ENCODE data around the gene CNIH1.

DNA sequence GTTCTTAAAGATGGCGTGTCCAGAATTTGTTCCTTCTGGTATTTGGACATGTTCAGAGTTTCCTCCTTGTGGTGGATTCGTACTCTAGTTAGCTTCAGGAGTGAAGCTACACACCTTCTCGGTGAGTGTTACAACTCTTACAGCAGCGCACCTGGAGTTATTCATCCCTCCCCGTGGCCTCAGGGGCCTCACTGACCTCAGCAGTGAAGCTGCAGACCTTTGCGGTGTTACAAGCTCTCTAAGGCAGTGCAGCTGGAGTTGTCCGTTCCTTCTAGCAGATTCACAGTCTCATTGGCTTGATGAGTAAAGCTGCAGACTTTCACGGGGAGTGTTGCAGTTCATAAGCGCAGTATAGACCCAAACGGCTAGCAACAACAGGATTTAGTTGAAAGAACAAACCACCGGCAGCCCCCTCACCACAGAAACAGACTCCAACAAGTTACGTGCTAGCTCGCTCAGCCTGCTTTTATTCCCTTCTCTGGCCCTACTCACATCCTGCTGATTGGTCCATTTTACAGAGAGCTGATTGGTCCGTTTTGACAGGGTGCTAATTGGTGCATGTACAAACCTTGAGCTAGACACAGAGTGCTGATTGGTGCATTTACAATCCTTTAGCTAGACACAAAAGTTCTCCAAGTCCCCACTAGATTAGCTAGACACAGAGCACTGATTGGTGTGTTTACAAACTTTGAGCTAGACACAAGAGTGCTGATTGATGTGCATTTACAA lies 48.9 kb downstream of the CNIH1 start:
- TF ChIP-seq, protein P1, sequence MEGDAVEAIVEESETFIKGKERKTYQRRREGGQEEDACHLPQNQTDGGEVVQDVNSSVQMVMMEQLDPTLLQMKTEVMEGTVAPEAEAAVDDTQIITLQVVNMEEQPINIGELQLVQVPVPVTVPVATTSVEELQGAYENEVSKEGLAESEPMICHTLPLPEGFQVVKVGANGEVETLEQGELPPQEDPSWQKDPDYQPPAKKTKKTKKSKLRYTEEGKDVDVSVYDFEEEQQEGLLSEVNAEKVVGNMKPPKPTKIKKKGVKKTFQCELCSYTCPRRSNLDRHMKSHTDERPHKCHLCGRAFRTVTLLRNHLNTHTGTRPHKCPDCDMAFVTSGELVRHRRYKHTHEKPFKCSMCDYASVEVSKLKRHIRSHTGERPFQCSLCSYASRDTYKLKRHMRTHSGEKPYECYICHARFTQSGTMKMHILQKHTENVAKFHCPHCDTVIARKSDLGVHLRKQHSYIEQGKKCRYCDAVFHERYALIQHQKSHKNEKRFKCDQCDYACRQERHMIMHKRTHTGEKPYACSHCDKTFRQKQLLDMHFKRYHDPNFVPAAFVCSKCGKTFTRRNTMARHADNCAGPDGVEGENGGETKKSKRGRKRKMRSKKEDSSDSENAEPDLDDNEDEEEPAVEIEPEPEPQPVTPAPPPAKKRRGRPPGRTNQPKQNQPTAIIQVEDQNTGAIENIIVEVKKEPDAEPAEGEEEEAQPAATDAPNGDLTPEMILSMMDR (IDR thresholded peaks at IDR 0.05; ENCODE audit: low read length), result no peak
- TF ChIP-seq EZH2 (IDR thresholded peaks at IDR 0.05; ENCODE audit: borderline replicate concordance, low read length), result no peak

Measured in OCI-LY1 (cell line).